ENCODE measurements around the gene CCL25.
"Not testable (repeated sequence)": the region's sequence is repeated elsewhere in the genome, so short reads cannot be mapped to it uniquely, and the experiment has no call there.

CCL25 gene, protein sequence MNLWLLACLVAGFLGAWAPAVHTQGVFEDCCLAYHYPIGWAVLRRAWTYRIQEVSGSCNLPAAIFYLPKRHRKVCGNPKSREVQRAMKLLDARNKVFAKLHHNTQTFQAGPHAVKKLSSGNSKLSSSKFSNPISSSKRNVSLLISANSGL

DNA sequence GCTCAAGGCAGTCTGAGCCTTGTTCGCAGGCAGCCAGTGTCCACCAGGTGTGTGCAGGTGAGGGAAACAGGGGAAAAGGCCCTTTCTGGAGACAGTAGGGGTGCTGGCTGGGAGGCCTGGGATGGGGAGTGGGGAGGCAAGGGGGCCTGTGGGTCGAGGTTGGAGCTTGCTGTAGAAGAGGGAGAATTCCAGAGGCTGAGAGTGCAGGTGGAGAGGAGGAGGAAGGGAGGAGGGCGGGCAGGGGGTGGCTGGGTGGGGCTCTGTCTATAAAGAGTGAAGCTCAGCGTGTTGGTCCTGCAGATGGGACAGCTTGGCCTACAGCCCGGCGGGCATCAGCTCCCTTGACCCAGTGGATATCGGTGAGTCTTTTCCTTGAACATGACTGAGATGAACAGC lies at the start of gene CCL25:
Gene CCL25 (plus strand): TSS at position 297 of the 396 bp plus-strand sequence. CDS start 290 bp downstream, outside the sequence.
- no peak for DNase-seq (ENCODE audit: low spot score)

DNA sequence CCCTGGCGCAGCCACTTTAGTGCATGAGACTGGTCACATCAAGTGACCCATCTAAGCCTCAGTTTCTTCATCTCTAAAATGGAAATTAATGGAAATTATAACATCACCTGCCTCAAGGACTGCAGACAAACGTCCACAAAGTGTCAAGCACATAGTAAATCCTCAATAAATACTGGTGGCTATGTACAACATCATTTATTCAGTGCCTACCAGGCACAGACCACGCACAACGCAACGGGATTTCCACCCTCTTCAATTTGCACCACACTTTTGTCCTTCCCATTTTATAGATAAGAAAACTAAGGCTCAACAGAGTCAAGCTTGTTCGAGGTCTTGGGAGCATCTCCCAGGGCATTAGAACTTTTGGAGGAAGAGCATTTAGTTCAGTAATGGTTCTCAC lies 48.6 kb upstream of the CCL25 start:
- no peak for DNase-seq (ENCODE audit: low spot score)

- no peak for DNase-seq (ENCODE audit: low spot score)
These were observed 47.6 kb upstream of the CCL25 start for GRCh38 chr19:8004723-8005513.

- peak; percentile 67 for DNase-seq (ENCODE audit: low spot score)
These were observed 46.9 kb upstream of the CCL25 start, which contains the start of gene ELAVL1 for GRCh38 chr19:8005534-8006256. Gene ELAVL1 (minus strand): TSS chr19:8005641. CDS start chr19:7991815, 13,826 bp downstream.

GRCh38 chr19:8017808-8018207 lies 34.8 kb upstream of the CCL25 start:
- no peak for DNase-seq (ENCODE audit: low spot score)

DNA sequence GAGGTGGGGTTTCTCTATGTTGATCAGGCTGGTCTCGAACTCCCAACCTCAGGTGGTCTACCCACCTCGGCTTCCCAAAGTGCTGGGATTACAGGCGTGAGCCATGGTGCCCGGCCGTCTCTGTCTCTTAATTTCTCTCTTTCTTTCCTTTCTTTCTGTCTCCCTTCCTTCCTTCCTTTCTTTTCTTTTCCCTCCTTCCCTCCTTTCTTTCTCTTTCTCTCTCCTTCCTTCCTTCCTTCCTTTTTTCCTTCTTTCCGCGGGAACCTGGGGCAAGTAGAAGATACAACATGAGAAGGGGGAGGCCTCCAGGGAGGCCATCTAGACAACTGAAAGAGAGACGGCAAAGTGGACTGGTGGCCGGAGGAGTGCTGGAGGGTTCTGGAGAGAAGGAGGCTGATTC lies 31.9 kb upstream of the CCL25 start:
- DNase-seq (ENCODE audit: low spot score), result no peak

DNA sequence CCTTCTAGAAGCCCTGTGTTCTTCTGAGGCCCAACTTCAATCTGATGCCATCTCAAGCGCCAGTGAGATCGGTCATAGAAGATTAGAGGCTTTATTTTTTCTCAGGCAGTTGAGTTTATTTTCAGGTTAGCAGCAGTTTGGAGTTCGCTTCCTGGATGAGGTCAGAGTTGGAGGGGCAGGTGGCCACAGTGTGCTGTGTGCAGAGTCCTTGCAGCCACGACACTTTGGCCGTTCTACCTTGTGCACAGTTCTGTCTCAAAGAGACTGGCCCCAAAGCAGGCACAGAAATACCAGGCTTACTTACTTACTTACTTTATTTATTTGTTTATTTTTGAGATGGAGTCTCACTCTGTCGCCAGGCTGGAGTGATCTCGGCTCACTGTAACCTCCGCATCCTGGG lies 31.2 kb upstream of the CCL25 start:
- no peak for DNase-seq (ENCODE audit: low spot score)

GRCh38 chr19:8022275-8022674 lies 30.3 kb upstream of the CCL25 start:
- DNase-seq (ENCODE audit: low spot score), result no peak

- DNase-seq (ENCODE audit: low spot score), result no peak
These were observed 29.2 kb upstream of the CCL25 start for GRCh38 chr19:8023371-8023770.

DNA sequence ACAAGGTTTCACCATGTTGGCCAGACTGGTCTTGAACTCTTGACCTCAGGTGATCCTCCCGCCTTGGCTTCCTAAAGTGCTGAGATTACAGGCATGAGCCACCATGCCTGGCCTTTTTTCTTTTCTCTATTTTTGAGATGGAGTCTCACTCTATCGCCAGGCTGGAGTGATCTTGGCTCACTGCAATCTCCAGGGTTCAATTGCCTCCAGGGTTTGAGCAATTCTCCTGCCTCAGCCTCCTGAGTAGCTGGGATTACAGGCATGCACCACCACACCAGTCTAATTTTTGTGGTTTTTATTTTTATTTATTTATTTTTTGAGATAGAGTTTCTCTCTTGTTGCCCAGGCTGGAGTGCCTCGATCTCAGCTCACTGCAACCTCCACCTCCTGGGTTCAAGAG lies 28.3 kb upstream of the CCL25 start:
- not testable (repeated sequence) for DNase-seq (ENCODE audit: low spot score)

- DNase-seq (ENCODE audit: low spot score), result no peak
These were observed 27.2 kb upstream of the CCL25 start for GRCh38 chr19:8025316-8025715.

- DNase-seq (ENCODE audit: low spot score), result no peak
These were observed 23.5 kb upstream of the CCL25 start for GRCh38 chr19:8028951-8029491.

DNA sequence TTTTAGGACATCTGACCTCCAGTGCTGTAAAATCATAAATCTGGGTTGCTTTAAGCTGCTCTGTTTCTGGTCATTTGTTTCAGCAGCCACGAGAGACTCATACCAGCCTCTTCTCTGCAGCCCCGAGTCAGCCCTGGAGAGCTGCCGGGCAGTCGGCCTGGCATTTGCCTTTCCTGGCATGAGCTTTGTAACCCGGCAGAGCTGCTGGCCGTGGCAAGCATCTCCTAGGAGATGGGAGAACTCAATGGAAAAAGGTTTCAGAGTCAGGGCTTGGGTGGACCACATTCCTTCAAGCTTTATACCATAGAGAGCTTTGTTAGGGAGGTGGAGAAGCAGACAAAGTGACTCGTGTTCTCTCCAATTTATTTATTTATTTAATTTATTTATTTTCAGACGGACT lies 21.6 kb upstream of the CCL25 start:
- no peak for DNase-seq (ENCODE audit: low spot score)

DNA sequence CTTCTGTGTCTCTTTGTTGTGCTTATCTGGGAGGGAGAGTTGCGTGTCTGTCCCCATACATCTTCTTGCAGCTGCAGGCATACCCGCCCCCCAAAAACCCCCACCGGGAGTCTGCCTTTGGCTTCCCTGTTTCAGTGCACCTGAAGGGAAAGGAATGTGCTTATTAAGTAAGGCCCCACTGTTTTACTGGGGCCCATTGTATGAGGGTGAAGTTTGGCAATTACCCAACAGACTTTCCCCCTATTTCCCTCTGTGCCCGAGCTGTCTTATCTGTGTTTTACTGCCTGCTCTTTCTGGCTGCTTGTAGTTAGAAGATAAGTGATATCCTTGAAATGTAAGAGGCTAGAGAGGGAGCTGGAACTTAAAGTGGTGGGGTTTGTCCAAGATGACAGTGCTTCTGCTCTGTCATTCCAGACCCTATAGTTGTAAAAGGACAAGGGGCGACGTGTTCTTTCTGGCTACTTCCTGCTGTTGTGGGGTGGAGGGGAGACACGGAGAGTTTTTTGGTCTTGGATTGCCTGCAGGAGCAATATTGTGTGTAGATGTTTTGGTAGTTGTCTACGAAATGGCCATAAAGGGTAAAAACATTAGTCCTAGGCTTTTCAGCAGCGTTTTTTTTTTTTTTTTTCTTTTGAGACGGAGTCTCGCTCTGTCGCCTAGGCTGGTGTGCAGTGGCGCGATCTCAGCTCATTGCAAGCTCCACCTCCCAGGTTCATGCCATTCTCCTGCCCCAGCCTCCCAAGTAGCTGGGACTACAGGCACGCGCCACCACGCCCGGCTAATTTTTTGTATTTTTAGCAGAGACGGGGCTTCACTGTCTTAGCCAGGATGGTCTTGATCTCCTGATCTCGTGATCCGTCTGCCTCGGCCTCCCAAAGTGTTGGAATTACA lies 19.0 kb upstream of the CCL25 start:
- DNase-seq (ENCODE audit: low spot score), result not testable (repeated sequence)

DNA sequence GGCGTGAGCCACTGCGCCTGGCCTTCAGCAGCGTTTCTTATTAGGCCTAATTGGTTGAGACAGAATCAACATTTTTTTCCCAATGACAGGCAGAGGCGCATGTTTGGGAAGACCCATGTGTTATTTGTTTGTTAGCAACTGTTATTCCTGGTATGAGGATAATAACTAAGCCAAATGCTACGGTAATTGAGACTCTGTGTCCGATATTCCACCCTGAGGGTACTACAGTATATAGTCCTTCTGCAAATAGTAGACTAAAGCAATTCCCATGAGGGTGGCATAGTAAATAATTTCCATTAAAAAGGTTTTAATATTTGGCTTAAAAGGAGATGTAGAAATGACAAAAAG lies 18.4 kb upstream of the CCL25 start:
- DNase-seq (ENCODE audit: low spot score), result no peak

DNA sequence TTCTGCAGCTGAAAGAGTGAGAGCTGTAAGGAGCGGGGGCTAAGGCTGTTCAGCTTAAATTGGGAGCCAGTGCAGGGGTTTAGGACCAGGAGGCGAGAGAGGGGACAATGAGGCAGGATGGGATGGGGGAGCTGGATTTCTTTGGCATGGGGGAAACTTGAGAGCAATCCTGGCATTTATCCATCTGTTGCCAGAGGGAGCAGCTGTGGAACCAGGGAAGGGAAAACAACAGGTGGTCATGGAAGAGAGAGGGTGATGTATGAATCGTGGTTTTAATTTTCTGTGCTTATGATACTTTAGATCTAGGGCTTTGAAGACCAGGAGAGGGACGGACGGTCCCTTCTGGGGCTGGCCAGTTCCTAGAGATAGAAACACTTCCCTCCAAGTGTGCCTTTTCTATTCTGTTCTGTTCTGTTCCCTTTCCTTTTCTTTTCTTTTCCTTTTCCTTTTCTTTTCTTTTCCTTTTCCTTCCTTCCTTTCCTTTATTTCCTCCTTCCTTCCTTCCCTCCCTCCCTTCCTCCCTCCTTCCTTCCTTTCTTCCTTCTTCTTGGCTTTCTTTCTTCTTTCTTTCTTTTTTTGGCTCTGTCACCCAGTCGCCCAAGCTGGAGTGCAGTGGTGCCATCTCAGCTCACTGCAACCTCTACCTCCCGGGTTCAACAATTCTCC lies 16.0 kb upstream of the CCL25 start:
- DNase-seq (ENCODE audit: low spot score), result no peak

- no peak for DNase-seq (ENCODE audit: low spot score)
These were observed 13.7 kb upstream of the CCL25 start for GRCh38 chr19:8038815-8039214.

DNA sequence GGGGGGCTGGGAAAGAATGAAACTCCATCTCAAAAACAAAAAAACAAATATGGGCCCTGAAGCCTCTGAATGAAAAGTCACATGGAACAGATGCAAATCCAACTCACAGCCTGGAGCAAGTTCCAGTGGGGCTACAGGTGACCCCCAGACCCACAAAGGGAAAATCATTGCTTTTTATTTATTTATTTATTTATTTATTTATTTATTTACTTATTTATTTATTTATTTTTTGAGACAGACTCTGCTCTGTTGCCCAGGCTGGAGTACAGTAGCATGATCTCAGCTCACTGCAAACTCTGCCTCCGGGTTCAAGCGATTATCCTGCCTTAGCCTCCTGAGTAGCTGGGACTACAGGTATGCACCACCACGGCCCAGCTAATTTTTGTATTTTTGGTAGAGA lies 13.3 kb upstream of the CCL25 start:
- no peak for DNase-seq (ENCODE audit: low spot score)

- no peak for DNase-seq (ENCODE audit: low spot score)
These were observed 11.0 kb upstream of the CCL25 start for GRCh38 chr19:8041531-8041931.

GRCh38 chr19:8042900-8043299 lies 9.7 kb upstream of the CCL25 start:
- no peak for DNase-seq (ENCODE audit: low spot score)

GRCh38 chr19:8044018-8044417 lies 8.5 kb upstream of the CCL25 start:
- no peak for DNase-seq (ENCODE audit: low spot score)
